GM12878 (cell line): ENCODE data around the gene SFMBT1. TPM values are rescaled to one million over a fixed set of nuclear protein-coding genes. Genes with fewer than 3 reads are reported as not detected.

ENCODE experiments used
- ATF7 ChIP-seq: fragments of 450-650 bp; IDR thresholded peaks from 2 replicates; pipeline ENCODE4 v1.6.1; 2016; ENCODE audit warnings: low read depth, mild to moderate bottlenecking
- BHLHE40 ChIP-seq, 2 experiments: fragments of 450-650 bp in 1 of 2; IDR thresholded peaks; 2 replicates each; pipeline ENCODE4 v1.6.1; 2011 to 2017; ENCODE audit warnings: low read depth in 2 of 2, borderline replicate concordance in 1 of 2, improper control_type of control experiment in 1 of 2, low read length in 1 of 2, mild to moderate bottlenecking in 1 of 2
- E2F4 ChIP-seq: IDR thresholded peaks from 2 replicates; pipeline ENCODE4 v1.6.1; 2012; ENCODE audit warnings: low read depth, low read length, improper control_type of control experiment
- EED ChIP-seq: sonication (generic); IDR thresholded peaks from 2 replicates; pipeline ENCODE4 v1.6.1; 2016; ENCODE audit warnings: antibody characterized with exemption, low read depth
- GABPA ChIP-seq: IDR thresholded peaks from 2 replicates; pipeline ENCODE4 v1.6.1; 2014; ENCODE audit warnings: antibody characterized with exemption, low read depth, mild to moderate bottlenecking, inconsistent platforms
- HDGF ChIP-seq: fragments of 450-650 bp; IDR thresholded peaks from 2 replicates; pipeline ENCODE4 v1.6.1; 2016; ENCODE audit warnings: antibody characterized with exemption
- IRF4 ChIP-seq: IDR thresholded peaks from 2 replicates; pipeline ENCODE4 v1.6.1; 2011; ENCODE audit warnings: low read depth, low read length
- LARP7 ChIP-seq: fragments of 450-650 bp; IDR thresholded peaks from 2 replicates; pipeline ENCODE4 v1.6.1; 2017; ENCODE audit warnings: mild to moderate bottlenecking
- MAX ChIP-seq: IDR thresholded peaks from 2 replicates; pipeline ENCODE4 v1.6.1; 2012; ENCODE audit warnings: low read depth, low read length, improper control_type of control experiment
- MXI1 ChIP-seq: fragments of 150-350 bp; IDR thresholded peaks from 2 replicates; pipeline ENCODE4 v1.6.1; 2011; ENCODE audit warnings: low read depth, mild to moderate bottlenecking, inconsistent platforms, low read length, improper control_type of control experiment
- NFYB ChIP-seq: IDR thresholded peaks from 2 replicates; pipeline ENCODE4 v1.6.1; 2011; ENCODE audit warnings: low read depth, mild to moderate bottlenecking, low read length, improper control_type of control experiment, moderate library complexity; ENCODE audit not compliant: insufficient read depth
- POLR2AphosphoS2 ChIP-seq: IDR thresholded peaks from 2 replicates; pipeline ENCODE4 v1.6.1; 2011; ENCODE audit warnings: low read depth, mild to moderate bottlenecking, low read length, improper control_type of control experiment, moderate library complexity
- POU2F2 ChIP-seq: IDR thresholded peaks from 3 replicates; pipeline ENCODE4 v1.6.1; 2011; ENCODE audit warnings: low read depth, mild to moderate bottlenecking, low read length, borderline replicate concordance
- RELB ChIP-seq: fragments of 450-650 bp; IDR thresholded peaks from 2 replicates; pipeline ENCODE4 v1.6.1; 2017; ENCODE audit warnings: low read depth, mild to moderate bottlenecking, moderate library complexity
- SMARCA5 ChIP-seq: fragments of 450-650 bp; IDR thresholded peaks from 2 replicates; pipeline ENCODE4 v1.6.1; 2017; ENCODE audit warnings: mild to moderate bottlenecking
- STAT1 ChIP-seq: fragments of 450-650 bp; conservative IDR thresholded peaks from 2 replicates; pipeline ENCODE4 v1.6.1; 2014; ENCODE audit warnings: antibody characterized with exemption, mild to moderate bottlenecking
- ZNF687 ChIP-seq: fragments of 450-650 bp; IDR thresholded peaks from 2 replicates; pipeline ENCODE4 v1.6.1; 2017; ENCODE audit warnings: mild to moderate bottlenecking, moderate library complexity
- polyA plus RNA-seq, 11 experiments: library from polyadenylated mRNA; depleted of rRNA in 4 of 11; unstranded in 6 of 11; stranded (reverse) in 5 of 11; fragments of >200 nt; fragmentation: Nextera tagmentation in 4 of 11; fragmentation: Illumina TruSeq in 1 of 11; extraction: Ambion mirVana in 4 of 11; extraction: Trizol in 1 of 11; gene quantifications; 1 replicate in 1 of 11; 2 replicates in 10 of 11; pipeline versions ENCODE4 v1.2.1 to v1.2.3, GENCODE V29; 2011 to 2016; ENCODE audit warnings: inconsistent platforms in 2 of 11, missing spikeins in 2 of 11, low read depth in 1 of 11
- total RNA-seq, 4 experiments: library from RNA; depleted of rRNA in 3 of 4; stranded (reverse); fragments of >200 nt in 3 of 4; fragmentation: Illumina TruSeq in 1 of 4; extraction: Trizol in 1 of 4; gene quantifications; 2 replicates each; pipeline versions ENCODE4 v1.2.1 to v1.2.3, GENCODE V29; 2013 to 2021

Gene SFMBT1
- total and polyA plus RNA-seq, 10 of the 15 experiments (the other 5 are each of a cell fraction or from before 2014, with no cell fraction given): 3.2 to 19.5 (median 11.4) TPM

- TF ChIP-seq LARP7 (peak; percentile 39; the same call in 1 of the 2 replicates), EED (peak; percentile 34; the same call in 1 of the 2 replicates), BHLHE40 (IDR thresholded peaks at IDR 0.05; ENCODE audit: borderline replicate concordance in 1 of 2, low read depth in 2 of 2, low read length in 1 of 2) (peak in 1 of 2 experiments; percentile 52; a peak in 1 of 4 replicates), POU2F2 (peak; percentile 17; the same call in 1 of the 3 replicates), GABPA (peak; percentile 83), HDGF (0 out of 2 replicates have a peak, but pooled peaks have one; percentile 15), IRF4 (no peak), RELB (no peak), SMARCA5 (peak; percentile 84), POLR2AphosphoS2 (0 out of 2 replicates have a peak, but pooled peaks have one; percentile 25), E2F4 (0 out of 2 replicates have a peak, but pooled peaks have one; percentile 7), ZNF687 (0 out of 2 replicates have a peak, but pooled peaks have one; percentile 27), STAT1 (no peak), ATF7 (0 out of 2 replicates have a peak, but pooled peaks have one; percentile 39), MXI1 (no peak; the same call in 1 of the 2 replicates), NFYB (no peak), MAX (0 out of 2 replicates have a peak, but pooled peaks have one; percentile 5)
- TF ChIP-seq, all 136 proteins: peak for 36
Measured at GRCh38 chr3:53072653-53073552, 27.0 kb upstream of the SFMBT1 start (continued).
